Liver (tissue), 3 donors: ENCODE data around the gene TACR1.

Experiments used
- EGR1 ChIP-seq, 2 donors: IDR thresholded peaks; 2 replicates each; pipeline ENCODE4 v1.6.1; 2016 to 2018; ENCODE audit warnings: antibody characterized with exemption in 2 of 2, low read depth in 2 of 2
- GABPA ChIP-seq, 2 donors: IDR thresholded peaks in 1 of 2; conservative IDR thresholded peaks in 1 of 2; 2 replicates each; pipeline ENCODE4 v1.6.1; 2016; ENCODE audit warnings: antibody characterized with exemption in 2 of 2, mild to moderate bottlenecking in 1 of 2, moderate library complexity in 1 of 2
- JUND ChIP-seq, 2 donors: IDR thresholded peaks; 2 replicates each; pipeline ENCODE4 v1.6.1; 2016; ENCODE audit warnings: antibody characterized with exemption in 2 of 2
- RAD21 ChIP-seq, 2 donors: IDR thresholded peaks; 2 replicates each; pipeline ENCODE4 v1.6.1; 2016; ENCODE audit warnings: antibody characterized with exemption in 2 of 2, mild to moderate bottlenecking in 2 of 2
- SP1 ChIP-seq: IDR thresholded peaks from 2 replicates; pipeline ENCODE4 v1.6.1; 2018; ENCODE audit warnings: antibody characterized with exemption, mild to moderate bottlenecking
- TAF1 ChIP-seq: conservative IDR thresholded peaks from 2 replicates; pipeline ENCODE4 v1.6.1; 2016; ENCODE audit warnings: antibody characterized with exemption, mild to moderate bottlenecking
- ZBTB33 ChIP-seq: IDR thresholded peaks from 2 replicates; pipeline ENCODE4 v1.6.1; 2016; ENCODE audit warnings: antibody characterized with exemption
- TF ChIP-seq, protein P1 (sequence below): fragments of 150-350 bp; IDR thresholded peaks from 2 replicates; pipeline ENCODE4 v1.5.1; 2017; ENCODE audit warnings: improper control_type of control experiment, low read depth, low read length; ENCODE audit not compliant: missing input control
- TF ChIP-seq, protein P2 (sequence below): IDR thresholded peaks from 2 replicates; pipeline ENCODE4 v1.6.1; 2016; ENCODE audit warnings: antibody characterized with exemption
- donor health status: healthy.
- donor health status: healthy.

DNA sequence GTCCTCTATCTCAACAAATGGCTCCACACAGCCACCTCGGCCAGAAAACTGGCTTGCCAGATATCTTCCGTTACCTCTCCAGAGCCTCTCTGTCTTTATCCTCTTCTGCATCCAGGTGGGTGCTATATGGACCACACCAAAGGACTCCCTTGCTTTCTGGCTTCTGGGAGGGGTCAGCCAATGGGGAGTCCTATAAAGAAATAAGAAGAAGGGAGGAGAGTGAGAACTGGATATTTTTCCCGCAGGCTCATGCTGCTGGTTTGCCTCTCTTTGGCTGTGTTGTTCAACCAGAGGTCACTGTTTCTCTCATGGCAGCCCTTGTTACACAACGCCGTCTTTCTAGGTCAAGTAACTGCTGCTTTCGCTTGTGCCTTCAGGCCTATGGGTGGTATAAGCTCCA, 168.1 kb downstream of the TACR1 start:
- TF ChIP-seq, protein P1, sequence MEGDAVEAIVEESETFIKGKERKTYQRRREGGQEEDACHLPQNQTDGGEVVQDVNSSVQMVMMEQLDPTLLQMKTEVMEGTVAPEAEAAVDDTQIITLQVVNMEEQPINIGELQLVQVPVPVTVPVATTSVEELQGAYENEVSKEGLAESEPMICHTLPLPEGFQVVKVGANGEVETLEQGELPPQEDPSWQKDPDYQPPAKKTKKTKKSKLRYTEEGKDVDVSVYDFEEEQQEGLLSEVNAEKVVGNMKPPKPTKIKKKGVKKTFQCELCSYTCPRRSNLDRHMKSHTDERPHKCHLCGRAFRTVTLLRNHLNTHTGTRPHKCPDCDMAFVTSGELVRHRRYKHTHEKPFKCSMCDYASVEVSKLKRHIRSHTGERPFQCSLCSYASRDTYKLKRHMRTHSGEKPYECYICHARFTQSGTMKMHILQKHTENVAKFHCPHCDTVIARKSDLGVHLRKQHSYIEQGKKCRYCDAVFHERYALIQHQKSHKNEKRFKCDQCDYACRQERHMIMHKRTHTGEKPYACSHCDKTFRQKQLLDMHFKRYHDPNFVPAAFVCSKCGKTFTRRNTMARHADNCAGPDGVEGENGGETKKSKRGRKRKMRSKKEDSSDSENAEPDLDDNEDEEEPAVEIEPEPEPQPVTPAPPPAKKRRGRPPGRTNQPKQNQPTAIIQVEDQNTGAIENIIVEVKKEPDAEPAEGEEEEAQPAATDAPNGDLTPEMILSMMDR, result no peak
- TF ChIP-seq, protein P2, sequence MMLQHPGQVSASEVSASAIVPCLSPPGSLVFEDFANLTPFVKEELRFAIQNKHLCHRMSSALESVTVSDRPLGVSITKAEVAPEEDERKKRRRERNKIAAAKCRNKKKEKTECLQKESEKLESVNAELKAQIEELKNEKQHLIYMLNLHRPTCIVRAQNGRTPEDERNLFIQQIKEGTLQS, result no peak
- TF ChIP-seq GABPA (IDR thresholded peaks at IDR 0.05 in 1 of 2, conservative IDR thresholded peaks at IDR 0.05 in 1 of 2) (no peak), TAF1 (no peak), JUND (IDR thresholded peaks at IDR 0.05) (no peak), ZBTB33 (no peak), SP1 (no peak), RAD21 (IDR thresholded peaks at IDR 0.05) (no peak), EGR1 (IDR thresholded peaks at IDR 0.05; ENCODE audit: low read depth in 2 of 2) (no peak)
